CD4-positive, alpha-beta T cell treated with Interferon gamma for 1 hour (primary cell): ENCODE measurements around the gene UGT1A6.

Experiments used
- DNase-seq: peaks from one replicate; pipeline ENCODE4 v3.0.0-alpha.2; 2020

UGT1A6 gene

GRCh38 chr2:233822101-233822771 lies 129.5 kb downstream of the UGT1A6 start:
- DNase-seq = no peak
